ENCODE measurements around the gene CST9. TPM values are rescaled to one million over a fixed set of nuclear protein-coding genes. Genes with fewer than 3 reads are reported as not detected.

Gene CST9
- not detected for polyA plus RNA-seq (ENCODE audit: insufficient read length in 4 of 4)

- DNase-seq (ENCODE audit: low read depth in 4 of 4, low spot score in 2 of 4), result no peak
Observed at GRCh38 chr20:23605867-23606651, at the start of gene CST9. Gene CST9, minus strand, starts transcription at chr20:23605917. Its CDS starts 53 bp downstream, at chr20:23605864.

- DNase-seq (ENCODE audit: low read depth in 4 of 4, low spot score in 2 of 4), result no peak
Observed at GRCh38 chr20:23654717-23655116, 49.0 kb upstream of the CST9 start.

GRCh38 chr20:23654000-23654399, 48.3 kb upstream of the CST9 start:
- no peak for DNase-seq (ENCODE audit: low read depth in 4 of 4, low spot score in 2 of 4)

GRCh38 chr20:23653400-23653938, 47.8 kb upstream of the CST9 start:
- no peak for DNase-seq (ENCODE audit: low read depth in 4 of 4, low spot score in 2 of 4)

GRCh38 chr20:23652926-23653325, 47.2 kb upstream of the CST9 start:
- no peak for DNase-seq (ENCODE audit: low read depth in 4 of 4, low spot score in 2 of 4)

- DNase-seq (ENCODE audit: low read depth in 4 of 4, low spot score in 2 of 4), result no peak
Observed at GRCh38 chr20:23652371-23652770, 46.7 kb upstream of the CST9 start.

- DNase-seq (ENCODE audit: low read depth in 4 of 4, low spot score in 2 of 4), result no peak
Observed at GRCh38 chr20:23651117-23651516, 45.4 kb upstream of the CST9 start.

- no peak for DNase-seq (ENCODE audit: low read depth in 4 of 4, low spot score in 2 of 4)
Observed at GRCh38 chr20:23649830-23650417, 44.2 kb upstream of the CST9 start.

GRCh38 chr20:23649242-23649641, 43.5 kb upstream of the CST9 start:
- no peak for DNase-seq (ENCODE audit: low read depth in 4 of 4, low spot score in 2 of 4)

GRCh38 chr20:23647346-23647745, 41.6 kb upstream of the CST9 start:
- DNase-seq (ENCODE audit: low read depth in 4 of 4, low spot score in 2 of 4), result no peak

- no peak for DNase-seq (ENCODE audit: low read depth in 4 of 4, low spot score in 2 of 4)
Observed at GRCh38 chr20:23646106-23646873, 40.6 kb upstream of the CST9 start.

- DNase-seq (ENCODE audit: low read depth in 4 of 4, low spot score in 2 of 4), result no peak
Observed at GRCh38 chr20:23645575-23645974, 39.9 kb upstream of the CST9 start.

GRCh38 chr20:23644164-23644563, 38.4 kb upstream of the CST9 start:
- no peak for DNase-seq (ENCODE audit: low read depth in 4 of 4, low spot score in 2 of 4)

- no peak for DNase-seq (ENCODE audit: low read depth in 4 of 4, low spot score in 2 of 4)
Observed at GRCh38 chr20:23643659-23644058, 37.9 kb upstream of the CST9 start.

- no peak for DNase-seq (ENCODE audit: low read depth in 4 of 4, low spot score in 2 of 4)
Observed at GRCh38 chr20:23641936-23642751, 36.4 kb upstream of the CST9 start.

- DNase-seq (ENCODE audit: low read depth in 4 of 4, low spot score in 2 of 4), result no peak
Observed at GRCh38 chr20:23640671-23641667, 35.3 kb upstream of the CST9 start.

GRCh38 chr20:23640018-23640601, 34.4 kb upstream of the CST9 start:
- no peak for DNase-seq (ENCODE audit: low read depth in 4 of 4, low spot score in 2 of 4)

- no peak for DNase-seq (ENCODE audit: low read depth in 4 of 4, low spot score in 2 of 4)
Observed at GRCh38 chr20:23639490-23639958, 33.8 kb upstream of the CST9 start.

- no peak for DNase-seq (ENCODE audit: low read depth in 4 of 4, low spot score in 2 of 4)
Observed at GRCh38 chr20:23638309-23638708, 32.6 kb upstream of the CST9 start.

Measured in left renal cortex interstitium (tissue), 4 donors.